ENCODE results near the gene GPD2.

DNA sequence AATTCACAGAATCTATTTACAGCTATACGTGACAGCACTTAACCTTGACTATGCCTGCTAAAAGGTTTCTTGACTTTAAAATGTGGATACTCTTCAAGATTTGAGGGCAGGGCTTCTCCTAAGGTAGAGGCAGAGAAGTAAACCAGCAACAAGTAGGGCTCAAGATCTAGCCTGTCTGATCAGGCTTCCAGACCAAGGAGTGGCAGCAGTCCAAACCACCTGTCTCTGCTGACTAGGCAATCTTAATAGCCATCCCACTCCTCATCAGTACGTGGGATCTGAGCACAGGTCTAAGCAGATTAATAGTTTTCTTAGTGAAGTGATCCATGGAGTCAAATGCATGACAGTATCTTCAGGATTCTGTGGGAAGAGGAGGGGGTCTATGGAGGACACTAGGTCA lies 100.4 kb downstream of the GPD2 start:
- TF ChIP-seq ZNF274 (IDR thresholded peaks at IDR 0.05; ENCODE audit: low read depth, low read length), result no peak
- TF ChIP-seq YY1 (IDR thresholded peaks at IDR 0.05; ENCODE audit: insufficient read depth, insufficient read length), result no peak
- TF ChIP-seq SUZ12 (IDR thresholded peaks at IDR 0.05; ENCODE audit: extremely low read depth, insufficient read depth, insufficient read length), result no peak

Measured in NT2/D1 (cell line).